SH-SY5Y (cell line): Measurements from ENCODE around the gene GAS6.

Source experiments
- GATA2 ChIP-seq: IDR thresholded peaks from 2 replicates; pipeline ENCODE4 v1.6.1; 2011; ENCODE audit warnings: mild to moderate bottlenecking, low read depth, low read length
- GATA3 ChIP-seq: IDR thresholded peaks from 2 replicates; pipeline ENCODE4 v1.6.1; 2011; ENCODE audit warnings: low read depth, mild to moderate bottlenecking, low read length, moderate library complexity

GRCh38 chr13:113804017-113804702 is 59.7 kb downstream of the GAS6 start:
- TF ChIP-seq GATA2 (no peak), GATA3 (no peak)
